Stimulated activated CD4-positive, alpha-beta T cell treated with anti-CD3 and anti-CD28 coated beads, Interleukin-4, amount 100 ng/mL, for 24 hours (primary cell): ENCODE measurements around the gene ZNF532.

Source experiments
- DNase-seq: peaks from one replicate; pipeline ENCODE4 v3.0.0-alpha.2; 2020

ZNF532 gene

DNA sequence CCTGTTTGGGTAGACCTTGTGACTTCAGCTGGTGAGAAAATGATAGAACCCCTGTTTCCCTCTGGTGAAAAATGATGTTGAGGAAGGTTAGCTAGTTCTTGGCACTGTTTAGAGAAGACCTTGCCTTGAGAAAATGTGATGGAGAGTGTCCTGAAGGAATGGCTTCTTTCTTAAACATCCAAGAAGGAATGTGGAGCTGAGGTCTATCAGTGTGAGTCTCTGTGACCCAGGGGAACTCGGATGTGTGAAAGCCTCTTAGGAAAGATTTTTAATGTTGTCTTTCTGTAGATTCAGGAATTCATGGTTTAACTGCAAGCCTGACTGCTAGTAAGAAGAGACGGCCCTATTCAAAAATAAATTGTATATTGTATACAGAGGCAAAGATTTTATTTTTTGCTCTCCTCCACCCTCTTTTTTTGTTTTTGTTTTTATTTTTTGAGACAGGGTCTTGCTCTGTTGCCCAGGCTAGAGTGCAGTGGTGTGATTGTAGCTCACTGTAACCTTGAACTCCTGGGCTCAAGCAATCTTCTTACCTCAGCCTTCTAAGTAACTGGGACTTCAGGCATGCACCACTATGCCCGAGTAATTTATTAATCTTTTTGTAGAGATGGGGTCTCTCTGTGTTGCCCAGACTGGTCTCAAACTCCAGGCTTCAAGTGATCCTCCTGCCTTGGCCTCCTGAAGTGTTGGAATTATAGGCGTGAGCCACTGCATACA, 87.5 kb downstream of the ZNF532 start:
- no peak for DNase-seq

DNA sequence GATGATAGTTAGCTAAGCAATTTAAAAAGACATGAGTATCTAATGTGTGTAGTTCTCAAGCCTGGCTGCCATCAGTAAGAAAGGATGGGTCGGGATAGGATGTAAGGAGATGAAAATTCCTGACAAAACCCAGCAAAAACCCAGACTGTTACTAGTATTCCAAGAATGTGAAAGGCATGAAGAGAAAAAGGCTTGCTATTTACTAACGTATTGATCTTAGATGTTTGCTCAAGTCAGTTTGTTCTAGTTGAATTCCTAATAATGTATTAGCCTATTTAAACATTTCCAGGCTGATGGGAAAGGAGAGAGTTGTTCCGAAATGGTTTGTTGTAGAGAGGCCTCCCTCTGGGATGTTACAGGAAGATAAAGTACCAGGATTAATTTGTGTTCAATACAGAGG, 88.2 kb downstream of the ZNF532 start:
- no peak for DNase-seq

DNA sequence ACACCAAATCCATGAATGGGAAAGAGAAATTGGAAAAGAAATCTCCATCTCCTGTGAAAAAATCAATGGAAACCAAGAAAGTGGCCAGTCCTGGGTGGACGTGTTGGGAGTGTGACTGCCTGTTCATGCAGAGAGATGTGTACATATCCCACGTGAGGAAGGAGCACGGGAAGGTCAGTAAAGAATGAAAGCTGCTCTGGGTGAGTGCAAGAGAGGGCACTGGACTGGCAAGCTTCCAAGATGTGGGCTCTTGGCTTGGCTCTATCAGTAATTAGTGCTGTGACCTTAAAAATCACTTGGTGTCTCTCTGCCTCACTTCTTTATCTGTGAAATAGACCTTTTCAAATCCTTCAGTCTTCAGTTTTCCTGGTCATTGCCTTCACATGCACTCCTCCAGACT, 89.0 kb downstream of the ZNF532 start:
- no peak for DNase-seq

DNA sequence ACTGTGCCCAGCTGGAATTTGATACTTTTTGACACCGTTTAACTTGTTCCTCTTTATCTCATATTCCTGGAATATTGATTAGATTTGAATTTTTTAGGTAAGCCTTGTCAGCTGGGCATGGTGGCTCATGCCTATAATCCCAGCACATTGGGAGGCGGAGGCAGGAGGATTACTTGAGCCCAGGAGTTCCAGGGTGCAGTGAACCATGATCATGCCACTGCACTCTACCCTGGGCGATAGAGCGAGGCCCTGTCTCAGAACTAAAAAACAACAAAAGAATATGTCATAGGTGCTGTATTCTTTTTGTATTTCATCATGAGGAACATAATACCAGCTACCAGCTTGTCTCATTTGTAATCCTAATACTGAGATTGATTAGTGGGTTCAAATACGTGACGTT, 90.3 kb downstream of the ZNF532 start:
- DNase-seq = no peak

DNA sequence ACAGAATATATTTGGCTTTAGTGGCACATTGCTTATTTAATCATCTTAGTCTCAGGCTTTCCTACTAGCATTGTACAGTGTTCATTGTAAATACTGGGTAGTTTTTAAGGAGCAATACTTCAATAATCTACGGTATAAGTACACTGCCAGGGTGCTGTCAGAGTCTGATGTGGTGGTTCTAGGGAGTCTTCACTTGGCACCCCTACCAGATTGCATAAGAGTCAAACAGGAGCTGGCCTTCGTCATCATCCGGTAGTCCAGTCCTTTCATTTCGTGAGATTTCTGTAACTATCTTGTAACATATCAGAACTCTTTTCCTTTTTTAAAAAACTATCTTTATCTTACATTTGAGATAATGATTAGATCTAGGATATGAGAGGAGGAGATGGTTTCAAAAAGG, 91.1 kb downstream of the ZNF532 start:
- no peak for DNase-seq

DNA sequence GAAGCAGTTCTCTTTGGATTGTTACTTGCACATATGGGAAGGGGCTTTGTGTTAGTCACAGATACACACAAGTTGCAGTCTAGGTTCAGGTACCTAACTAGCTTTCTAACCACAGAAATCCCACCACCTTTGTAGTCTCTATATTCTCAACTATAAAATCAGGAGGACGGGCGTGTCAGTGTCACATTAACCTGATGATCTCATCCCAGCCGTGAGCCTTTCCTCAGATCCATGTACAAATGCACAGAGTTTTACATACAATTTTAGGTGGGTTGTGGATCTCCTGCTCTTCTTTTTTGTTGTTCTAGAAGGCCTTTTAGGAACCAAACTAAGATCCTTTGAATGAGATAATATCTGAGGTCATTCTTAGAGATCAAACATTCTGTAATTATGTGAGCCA, 94.0 kb downstream of the ZNF532 start:
- no peak for DNase-seq

DNA sequence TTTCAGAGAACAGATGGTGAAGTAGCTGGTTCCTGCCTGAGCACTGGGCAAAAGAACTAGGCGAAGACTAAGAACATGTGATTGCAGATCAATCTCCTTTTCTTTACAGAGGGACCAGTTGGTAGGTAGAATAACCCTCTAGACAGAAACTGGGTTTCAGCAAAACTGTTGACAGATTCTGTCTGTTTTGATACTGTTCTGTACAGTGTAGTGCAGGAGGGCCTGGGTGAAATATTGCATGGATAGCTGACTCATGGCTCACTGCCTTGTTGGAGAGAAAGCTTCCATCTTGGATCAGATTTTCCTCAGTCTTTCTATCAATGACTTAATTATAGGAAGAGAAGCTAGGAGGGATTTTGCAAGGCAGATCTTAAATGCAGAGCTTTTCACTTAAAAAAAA, 95.8 kb downstream of the ZNF532 start:
- DNase-seq = no peak

DNA sequence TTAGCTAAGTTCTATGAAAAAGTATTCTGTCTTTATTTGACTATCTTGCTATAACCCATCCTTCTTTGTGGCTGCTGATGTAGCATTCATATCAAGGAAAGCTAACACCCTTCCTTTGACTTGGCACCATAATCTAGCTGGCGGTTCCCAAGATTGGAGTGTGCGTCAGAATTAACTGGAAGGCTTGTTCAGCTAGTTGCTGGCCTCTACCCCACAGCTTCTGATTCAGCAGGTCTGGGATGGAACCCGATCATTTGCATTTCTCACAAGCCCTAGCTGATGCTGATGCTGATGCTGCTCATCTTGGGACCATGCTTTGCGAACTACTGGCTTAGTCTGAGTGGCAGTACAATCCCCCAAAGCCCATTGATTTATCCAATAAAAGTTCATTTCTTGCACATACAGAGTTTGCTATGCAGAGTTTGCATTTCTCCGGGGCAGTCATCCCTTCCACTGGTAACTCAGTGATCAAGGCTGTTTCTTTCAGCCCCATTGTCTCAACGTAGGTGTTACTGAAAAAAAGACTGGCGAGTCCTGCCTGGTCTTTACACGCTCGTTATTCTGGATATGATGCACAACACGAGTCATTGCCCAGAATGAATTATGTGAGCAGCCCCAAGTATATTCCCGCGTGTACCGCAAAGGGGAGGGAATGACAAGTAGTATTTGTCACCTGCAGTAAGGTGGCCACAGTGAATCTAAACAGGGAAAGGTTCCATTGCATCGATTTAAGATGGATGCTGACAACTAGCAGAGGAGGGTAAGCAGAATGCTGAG, 96.5 kb downstream of the ZNF532 start:
- no peak for DNase-seq

DNA sequence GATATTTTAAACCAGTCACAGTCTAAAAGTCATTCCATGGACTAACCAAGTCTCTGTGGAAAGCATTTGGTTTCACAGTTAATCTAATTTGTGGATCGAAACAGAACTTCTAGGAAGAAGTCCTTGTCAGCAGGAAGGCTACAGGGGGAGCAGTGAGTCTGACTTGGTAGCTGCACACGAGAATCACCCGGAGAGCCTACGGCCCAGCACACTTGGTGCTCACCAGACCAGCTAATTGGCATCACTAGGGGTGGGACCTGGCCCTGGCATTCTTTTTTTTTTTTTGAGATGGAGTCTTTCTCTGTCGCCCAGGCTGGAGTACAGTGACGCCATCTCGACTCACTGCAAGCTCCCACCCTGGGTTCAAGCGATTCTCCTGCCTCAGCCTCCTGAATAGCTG, 97.7 kb downstream of the ZNF532 start:
- DNase-seq = no peak

DNA sequence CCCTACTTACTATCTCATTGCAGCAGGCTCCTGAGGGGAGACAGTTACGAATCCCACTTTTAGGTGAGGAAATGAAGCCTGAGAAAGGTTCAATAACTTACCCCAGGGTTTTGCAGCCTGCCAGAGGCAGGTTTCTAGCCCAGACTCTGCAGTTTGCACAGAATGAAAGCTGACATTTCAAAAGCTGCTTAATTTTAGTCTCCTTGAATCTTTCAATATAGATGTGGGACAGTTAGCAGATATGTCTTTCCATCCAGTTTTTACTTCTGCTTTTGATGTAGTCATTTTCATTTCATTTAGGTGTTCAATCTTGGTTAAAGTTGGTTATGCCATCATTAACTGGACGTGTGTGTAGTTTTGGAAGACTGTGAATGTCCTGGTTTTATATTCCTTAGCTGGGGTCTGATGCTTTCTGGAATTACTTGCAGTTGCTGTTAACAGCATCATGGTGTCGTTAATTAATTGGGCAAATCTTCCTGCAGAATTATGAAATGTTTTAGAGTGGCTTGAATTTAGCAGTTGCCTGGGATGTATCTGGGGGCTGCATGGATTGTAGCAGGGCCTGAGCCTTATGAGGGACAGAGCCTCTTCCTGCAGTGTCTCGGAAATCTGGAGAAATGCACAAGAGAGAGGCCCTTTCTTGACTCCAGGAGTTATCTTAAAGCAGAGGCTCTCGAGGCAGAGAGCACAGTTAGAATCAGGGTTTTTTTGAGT, 100.8 kb downstream of the ZNF532 start:
- no peak for DNase-seq

DNA sequence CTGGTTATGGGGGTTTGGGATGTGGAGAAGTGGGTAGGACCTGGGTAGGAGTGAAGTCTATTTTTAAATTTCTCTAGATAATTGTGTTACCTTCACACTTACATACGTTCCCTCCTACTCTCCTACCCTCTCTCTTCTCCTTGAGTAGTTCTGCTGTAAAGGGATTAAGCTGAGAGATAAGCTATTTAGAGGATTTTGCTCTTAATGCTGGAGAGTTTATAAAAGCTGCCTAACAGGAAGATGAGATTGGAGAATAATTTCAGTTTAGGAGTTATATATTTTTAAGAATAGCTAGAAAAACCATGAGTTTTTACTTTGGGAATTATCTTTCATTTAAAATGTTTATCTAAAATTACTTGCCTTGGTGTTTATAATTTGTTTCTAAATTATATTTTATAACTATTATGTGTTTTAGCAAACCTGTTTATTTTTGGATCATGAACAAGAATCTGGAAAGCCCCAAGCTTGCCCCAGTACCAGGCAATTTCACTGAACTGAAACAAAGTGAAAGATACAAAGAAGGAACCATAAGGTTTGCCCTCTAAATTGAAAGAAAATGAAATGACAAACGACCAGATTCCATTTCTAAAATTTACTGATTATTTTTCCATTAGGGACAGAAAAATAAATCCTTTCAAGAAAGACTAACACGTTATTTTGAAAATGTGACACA, 101.5 kb downstream of the ZNF532 start:
- DNase-seq = no peak

DNA sequence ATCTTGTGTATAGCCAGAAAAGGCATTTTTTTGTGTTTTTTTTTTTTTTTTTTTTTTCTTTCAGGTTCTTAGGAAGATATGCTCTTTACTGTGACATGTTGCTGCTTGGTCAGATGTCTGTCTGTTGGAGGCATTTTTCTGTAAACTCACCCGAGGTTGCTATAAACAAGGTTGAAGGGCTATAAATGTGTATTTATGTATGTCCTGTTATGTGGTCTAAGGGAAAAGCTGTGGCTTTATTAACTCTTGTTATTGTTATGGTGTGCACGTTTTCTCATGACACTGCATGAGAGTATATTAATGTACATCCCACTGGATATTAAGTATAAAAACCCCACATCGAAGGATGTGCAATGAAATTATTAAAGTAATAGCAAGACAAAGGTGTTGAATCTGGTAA, 102.0 kb downstream of the ZNF532 start:
- DNase-seq = no peak

DNA sequence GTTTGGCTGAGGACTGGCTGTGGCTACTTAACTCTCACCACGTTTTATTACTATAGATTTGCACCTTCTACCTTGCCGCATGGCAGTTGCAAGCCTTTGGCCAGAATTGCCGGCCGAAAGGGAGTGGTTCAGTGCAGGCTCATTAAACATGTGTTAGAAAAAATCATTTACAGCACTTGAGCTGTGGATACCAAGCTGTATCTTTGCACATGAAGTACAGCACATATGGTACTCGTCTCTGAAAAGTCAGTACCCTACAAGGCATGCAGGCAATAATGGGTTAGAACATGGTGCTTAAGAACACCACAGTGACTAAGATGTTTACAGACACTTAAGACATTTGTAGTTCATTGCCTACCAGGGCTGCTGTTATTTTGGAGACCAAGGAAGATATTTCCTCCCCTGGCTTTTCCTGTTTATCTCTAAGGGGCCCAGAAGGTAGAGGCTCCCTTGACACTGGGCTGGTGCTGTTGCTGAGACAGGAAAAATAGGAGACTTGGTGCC, 103.1 kb downstream of the ZNF532 start:
- DNase-seq = no peak

DNA sequence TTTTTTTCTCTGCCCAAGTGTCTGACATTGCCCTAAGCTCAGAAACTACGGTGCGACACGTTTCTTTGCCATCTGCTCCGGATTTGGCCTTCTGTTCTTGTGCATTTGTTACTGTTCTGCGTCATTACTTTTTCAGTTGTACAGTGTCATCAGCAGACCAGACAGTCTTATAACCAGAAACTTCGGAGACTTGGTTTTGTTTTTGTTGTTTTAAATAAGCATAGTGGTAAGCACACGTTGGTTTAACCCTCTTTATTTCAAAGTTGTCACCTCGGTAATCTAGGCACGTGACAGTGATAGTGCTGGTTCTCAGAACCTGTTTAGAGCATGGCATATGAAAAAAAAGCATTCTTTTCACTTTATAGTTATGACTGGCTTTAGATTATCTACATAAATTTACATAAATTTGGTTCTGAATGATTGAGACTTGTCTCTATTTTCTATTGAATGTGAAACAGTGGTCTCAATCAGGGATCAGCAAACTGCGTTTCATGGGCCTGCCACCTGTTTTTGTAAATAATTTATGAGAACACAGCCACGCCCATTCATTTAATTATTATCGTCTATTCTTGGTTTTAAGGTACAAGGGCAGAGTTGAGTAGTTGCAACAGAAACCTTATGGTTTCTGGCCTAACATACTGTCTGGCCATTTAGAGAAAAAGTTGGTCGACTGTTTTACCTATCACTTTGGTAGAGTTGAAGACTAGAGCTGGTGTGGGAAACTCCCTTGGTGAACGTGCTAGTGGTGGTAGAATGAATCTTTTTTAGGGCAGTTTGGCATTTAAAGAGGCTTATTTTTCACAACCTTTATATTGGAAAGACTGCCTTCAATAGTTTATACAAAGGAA, 106.5 kb downstream of the ZNF532 start:
- no peak for DNase-seq

DNA sequence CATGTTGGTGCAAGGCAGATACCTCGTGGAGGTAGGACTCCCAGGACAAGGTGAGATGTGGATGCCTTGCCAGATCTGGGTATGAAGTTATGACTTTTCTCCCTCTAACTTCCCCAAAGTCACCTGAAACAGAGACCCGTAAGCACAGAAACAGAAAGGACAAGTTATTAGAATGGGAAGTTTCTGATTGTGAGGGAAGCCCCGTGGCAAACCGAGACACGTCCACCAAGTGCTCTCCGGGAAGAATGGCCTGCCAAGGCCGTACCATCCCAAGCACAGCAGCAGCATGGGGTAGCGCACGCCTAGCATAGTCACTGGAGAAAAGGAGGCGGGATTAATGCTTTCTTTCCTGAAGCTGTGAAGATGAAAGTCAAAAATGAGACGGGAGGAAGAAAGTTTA, 110.6 kb downstream of the ZNF532 start:
- DNase-seq = no peak

DNA sequence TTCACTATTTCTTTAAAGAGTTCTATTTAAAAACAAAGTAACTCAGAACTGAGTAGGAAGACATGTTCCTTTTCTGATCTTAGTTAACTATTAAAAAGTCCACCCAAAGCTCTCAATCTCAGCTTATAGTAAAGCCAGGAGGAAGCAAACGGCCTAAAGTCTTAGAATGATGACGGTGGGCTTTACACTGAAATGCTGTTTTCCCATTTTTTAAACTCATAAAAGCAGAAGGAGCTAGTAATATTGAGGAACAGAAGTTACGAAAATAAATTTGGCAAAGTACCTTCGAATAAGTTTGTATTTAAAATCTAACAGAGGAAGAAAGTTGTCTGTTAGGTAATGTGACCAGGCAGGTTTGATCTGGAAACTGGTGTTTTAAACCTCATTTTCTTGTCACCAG, 111.1 kb downstream of the ZNF532 start:
- no peak for DNase-seq

DNA sequence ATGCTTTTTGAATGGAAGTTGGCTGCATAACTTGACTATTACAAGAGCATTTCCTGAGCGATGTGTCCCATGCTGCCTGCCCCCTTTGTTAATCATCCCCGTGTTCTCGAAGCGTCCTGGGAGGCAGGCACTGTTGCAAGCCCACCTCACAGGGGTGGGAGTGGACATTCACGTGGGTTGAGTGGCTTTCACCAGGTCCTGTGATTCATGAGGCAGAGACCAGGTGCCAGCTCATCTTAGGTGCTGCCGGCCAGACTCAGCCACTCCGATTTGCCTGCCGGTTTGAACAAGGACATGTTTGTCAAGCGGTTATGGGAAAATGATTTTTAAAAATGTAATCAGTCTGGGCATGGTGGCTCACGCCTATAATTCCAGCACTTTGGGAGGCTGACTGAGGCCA, 112.5 kb downstream of the ZNF532 start:
- DNase-seq = no peak

DNA sequence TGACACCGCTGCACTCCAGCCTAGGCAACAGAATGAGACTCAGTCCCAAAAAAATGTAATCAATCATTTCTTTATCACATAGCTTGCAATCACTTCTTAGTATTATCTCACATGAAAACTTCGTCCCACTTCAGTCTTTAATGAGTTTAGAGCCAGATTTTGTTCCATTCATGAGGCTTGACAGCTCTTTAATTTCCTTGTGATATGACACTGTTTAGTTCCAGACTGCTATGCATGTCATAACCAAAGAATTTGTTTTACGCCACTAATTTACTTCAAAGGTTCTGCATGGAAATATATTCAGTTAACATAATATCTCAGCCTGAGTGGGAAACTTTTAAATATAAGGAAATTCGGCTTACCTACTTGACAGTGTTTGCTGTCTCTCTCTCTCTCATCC, 113.1 kb downstream of the ZNF532 start:
- DNase-seq = no peak

DNA sequence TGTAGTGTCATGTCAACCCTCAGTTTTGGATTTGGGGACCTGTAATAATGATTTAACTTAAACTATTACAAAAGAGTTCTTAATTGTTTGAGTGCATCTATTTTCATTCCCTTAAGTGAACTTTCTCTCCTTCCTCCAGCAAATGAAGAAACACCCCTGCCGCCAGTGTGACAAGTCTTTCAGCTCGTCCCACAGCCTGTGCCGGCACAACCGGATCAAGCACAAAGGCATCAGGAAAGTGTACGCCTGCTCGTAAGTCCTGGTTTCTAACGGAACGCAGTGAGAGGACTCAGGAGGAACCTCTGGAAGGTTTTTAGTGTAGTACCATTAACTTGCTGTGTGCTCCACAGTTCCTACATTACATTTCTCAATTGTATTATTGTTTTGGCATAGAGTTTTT, 114.2 kb downstream of the ZNF532 start:
- no peak for DNase-seq

DNA sequence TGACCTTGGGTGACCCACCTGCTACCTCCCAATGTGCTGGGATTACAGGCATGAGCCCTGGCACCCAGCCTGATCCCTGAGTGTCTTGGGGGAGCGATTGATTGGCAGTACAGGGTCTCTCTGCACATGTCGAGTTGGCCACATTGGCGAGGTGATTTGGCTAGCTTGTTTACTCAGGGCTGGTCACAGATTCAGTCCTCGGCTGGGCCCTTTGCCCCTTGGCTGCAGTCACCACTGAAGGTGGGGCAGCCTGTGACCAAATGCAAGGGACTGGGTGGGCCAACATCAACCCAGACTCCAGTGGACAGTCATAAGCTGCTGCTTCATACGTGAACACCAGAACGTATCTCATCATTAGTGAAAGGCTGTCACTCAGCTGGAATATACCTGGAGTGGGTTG, 114.9 kb downstream of the ZNF532 start:
- DNase-seq = no peak

DNA sequence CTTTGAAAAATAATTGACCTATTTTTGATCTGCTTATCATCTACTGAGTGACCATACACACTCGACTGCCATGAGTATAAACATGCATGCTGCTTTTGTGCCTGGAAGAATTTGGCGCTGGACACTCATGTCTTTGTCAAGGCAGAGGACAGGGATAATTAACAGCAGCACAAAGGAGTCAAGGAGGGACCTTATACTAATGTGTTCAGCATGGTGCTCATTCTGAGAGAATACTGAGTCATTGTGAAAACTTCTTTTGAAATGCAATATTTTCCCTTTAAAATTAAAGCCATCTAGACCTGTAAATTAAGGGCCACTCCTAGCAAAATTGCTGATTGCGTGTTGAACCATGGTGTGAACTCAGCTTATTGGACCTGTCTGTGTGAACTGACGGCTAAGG, 116.3 kb downstream of the ZNF532 start:
- DNase-seq = no peak
